GM19397 (cell line): ENCODE measurements around the gene MYADML2.
"Not testable (repeated sequence)": the region's sequence is repeated elsewhere in the genome, so short reads cannot be mapped to it uniquely, and the experiment has no call there.

Experiments used
- ATAC-seq: cut with Tn5 transposase; IDR thresholded peaks from one replicate; pipeline ENCODE4 v1.9.1; 2021; ENCODE audit warnings: mild to moderate bottlenecking, moderate library complexity; ENCODE audit not compliant: unreplicated experiment

The MYADML2 gene

GRCh38 chr17:81947189-81947588, at the start of gene MYADML2:
Gene MYADML2 (minus strand): TSS chr17:81947233. CDS start chr17:81941741, 5,492 bp downstream.
- ATAC-seq: no peak

GRCh38 chr17:81996232-81996756, 49.3 kb upstream of the MYADML2 start:
- ATAC-seq: no peak

GRCh38 chr17:81995463-81996231, 48.6 kb upstream of the MYADML2 start:
- ATAC-seq: no peak

- no peak for ATAC-seq
These were observed 47.8 kb upstream of the MYADML2 start for GRCh38 chr17:81994593-81995462.

GRCh38 chr17:81993729-81994592, 46.9 kb upstream of the MYADML2 start:
- no peak for ATAC-seq

GRCh38 chr17:81992306-81993102, 45.5 kb upstream of the MYADML2 start:
- no peak for ATAC-seq

GRCh38 chr17:81991684-81992305, 44.8 kb upstream of the MYADML2 start:
- ATAC-seq: no peak

GRCh38 chr17:81990836-81991683, 44.0 kb upstream of the MYADML2 start:
- ATAC-seq: no peak

- ATAC-seq: no peak
These were observed 40.2 kb upstream of the MYADML2 start for GRCh38 chr17:81987161-81987770.

GRCh38 chr17:81986606-81987005, 39.6 kb upstream of the MYADML2 start:
- ATAC-seq: no peak

- no peak for ATAC-seq
These were observed 37.9 kb upstream of the MYADML2 start for GRCh38 chr17:81984773-81985410.

- no peak for ATAC-seq
These were observed 36.8 kb upstream of the MYADML2 start for GRCh38 chr17:81983639-81984373.

GRCh38 chr17:81983011-81983638, 36.1 kb upstream of the MYADML2 start:
- no peak for ATAC-seq

GRCh38 chr17:81981511-81981910, 34.5 kb upstream of the MYADML2 start:
- ATAC-seq: not testable (repeated sequence)

GRCh38 chr17:81980707-81981343, 33.8 kb upstream of the MYADML2 start:
- no peak for ATAC-seq

- ATAC-seq: no peak
These were observed 33.1 kb upstream of the MYADML2 start for GRCh38 chr17:81980122-81980521.
